GM19372 (cell line): ENCODE measurements around the gene KMO.

Experiments used
- ATAC-seq: cut with Tn5 transposase; IDR thresholded peaks from one replicate; pipeline ENCODE4 v1.9.1; 2021; ENCODE audit warnings: mild to moderate bottlenecking, low read depth, moderate library complexity; ENCODE audit not compliant: unreplicated experiment

KMO gene

DNA sequence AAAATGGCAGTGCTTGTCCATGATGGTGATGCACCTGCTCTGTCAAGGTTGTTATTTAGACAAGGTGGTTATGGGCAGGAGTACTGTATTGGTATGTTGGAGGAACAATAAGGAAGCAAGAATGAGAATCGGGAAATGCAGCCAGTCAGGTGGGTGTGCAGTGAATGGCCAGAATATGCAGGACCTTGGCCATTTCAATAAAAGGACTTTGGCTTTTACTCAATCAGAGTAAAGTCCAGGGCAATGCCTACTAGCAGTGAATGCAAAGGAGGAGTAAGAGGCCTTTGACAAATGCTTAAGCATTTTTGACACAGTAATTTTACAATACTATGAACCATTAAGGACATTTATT is 110.4 kb downstream of the KMO start:
- ATAC-seq = no peak

DNA sequence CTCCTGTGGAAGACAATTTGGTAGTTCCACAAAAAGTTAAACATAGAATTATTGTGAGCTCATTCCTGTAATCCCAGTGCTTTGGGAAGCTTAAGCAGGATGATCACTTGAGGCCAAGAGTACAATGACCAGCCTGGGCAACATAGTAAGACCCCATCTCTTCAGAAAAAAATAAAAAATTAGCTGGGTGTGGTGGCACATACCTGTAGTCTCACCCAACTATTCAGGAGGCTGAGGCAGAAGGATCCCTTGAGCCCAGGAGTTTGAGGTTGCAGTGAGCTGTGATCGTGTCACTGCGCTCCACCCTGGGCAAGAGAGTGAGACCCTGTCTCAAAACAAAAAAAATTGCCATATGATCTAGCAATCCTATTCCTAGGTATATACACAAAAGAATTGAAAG is 112.1 kb downstream of the KMO start:
- no peak for ATAC-seq

DNA sequence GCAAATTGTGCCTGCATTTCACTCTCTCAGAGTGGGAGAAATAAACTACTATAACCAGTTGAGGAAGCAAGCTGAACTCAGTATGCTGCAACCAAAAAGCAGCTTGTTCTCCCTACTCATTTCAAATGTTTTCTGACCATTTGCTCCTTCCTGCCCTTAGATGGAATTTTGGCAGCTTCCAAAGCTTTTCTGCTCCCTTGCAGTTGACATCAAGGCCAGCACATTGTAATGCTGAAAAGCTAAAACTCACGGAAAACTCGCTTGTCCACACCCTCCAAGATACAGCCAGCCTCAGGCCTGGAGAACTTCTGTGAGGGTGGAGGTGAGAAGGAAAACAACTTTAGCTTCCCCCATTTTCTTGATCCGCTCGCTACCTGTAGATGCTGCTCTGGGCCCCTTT is 113.0 kb downstream of the KMO start:
- ATAC-seq = no peak
